T-helper 2 cell (primary cell): Measurements from ENCODE around the gene KCNS3.
"Not testable (repeated sequence)": the region's sequence is repeated elsewhere in the genome, so short reads cannot be mapped to it uniquely, and the experiment has no call there.

Source experiments
- DNase-seq, 5 experiments: peaks; one replicate each; pipeline versions ENCODE4 v3.0.0 to v3.0.0-alpha.2; 2012 to 2022

KCNS3 gene

DNA sequence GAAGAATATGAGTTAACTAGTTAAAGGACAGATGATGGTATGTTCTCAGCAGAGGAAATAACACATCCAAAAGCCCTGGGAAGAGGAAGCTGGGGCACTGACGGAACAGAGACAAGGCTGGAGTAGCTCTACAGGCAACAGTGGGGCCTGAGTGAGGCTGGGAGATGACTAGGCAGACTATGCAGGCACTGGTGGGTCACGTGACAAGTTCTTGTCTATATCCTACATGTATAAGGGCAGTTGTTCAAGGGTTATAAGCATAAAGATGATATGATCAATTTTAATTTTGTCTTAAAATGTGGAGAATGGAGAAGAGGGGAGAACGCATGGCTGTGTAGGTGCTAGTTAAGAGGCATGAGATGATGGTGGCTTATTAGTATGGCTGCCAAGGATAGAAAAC lies 68.6 kb downstream of the KCNS3 start:
- no peak for DNase-seq

DNA sequence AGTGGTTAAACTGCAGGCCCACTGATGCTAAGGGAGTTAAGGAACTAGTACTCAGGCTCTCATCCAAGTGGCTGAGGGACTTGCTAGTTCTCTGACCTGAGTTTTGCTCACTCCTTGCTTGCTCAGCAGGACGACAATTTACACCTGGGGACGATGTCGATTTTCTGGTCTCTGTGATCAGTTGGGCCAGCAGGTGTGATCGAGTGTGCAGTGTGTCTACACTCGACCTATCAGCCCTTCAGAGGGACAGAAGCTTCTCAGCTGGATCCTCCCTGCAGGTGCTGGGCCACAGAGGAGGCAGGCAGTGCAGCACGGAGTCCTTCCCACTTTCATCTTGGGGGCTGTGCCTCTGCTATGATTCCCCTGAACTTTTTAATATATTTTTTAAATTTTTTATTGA lies 71.5 kb downstream of the KCNS3 start:
- DNase-seq: no peak

DNA sequence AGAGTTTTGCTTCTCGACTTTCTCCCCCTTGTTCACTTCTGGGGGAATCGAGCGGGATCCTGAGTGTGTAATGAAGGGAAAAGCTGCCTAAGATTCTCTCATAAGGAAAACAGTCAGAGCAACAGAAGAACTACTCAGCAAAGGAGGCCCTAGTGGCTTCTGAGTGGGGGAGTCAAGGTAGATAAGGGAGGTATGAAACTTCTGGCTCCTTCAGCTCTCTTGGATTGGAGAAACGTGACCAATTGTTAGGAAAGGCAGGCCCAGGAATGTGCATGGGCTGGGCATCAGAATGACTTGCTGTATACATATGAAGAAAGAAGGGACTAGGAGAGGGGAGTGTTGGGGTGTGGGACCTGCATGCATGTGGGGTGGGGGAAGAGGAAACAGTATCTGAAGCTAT lies 73.1 kb downstream of the KCNS3 start:
- no peak for DNase-seq

DNA sequence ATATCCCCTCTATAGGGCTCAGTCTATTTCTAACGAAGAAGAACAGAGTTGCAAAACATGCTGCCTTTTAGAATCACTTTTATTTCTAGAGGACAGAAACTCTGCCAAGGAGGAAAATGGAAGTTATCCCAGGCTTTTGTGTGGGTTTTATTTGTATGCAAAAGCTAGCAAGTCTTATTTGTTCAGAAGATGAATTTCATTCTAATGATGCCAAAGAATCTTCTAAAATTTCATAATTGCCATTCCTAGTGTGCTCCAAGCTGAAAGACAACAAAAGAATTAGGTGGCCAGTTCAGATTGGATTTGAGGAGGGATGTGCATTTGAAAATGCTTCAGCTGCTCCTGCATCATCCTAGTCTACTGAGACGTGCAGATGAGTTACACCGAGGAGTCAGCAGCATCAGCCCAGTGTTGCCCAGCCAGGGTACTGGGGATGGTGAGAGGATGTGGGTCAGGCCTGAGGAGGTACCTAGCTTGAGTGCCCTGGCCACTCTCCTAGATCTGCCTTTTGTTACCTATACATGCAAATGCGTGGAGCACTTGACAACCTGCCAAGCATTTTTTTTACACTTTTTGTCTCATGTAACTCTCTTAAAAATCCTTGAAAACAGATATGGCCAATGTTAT lies 80.1 kb downstream of the KCNS3 start:
- no peak for DNase-seq

DNA sequence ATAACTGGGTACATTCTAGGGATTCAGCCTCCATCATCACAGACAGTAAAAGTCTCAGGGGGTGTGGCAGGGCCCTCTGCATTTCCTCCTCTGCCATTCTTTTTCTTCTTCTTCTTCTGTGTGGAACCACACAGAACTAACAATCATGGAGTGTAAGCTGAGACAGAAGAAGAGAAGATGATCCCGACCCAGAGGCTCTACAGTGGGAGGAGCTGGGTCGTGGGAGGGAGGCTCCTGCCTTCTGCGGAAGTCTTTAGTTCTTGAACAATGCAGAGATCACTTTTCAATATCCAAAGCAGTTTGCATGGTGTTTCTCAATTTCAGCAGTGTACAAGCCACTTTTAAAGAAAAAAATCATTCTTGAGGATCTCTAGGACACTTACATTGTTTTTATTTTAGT lies 80.9 kb downstream of the KCNS3 start:
- no peak for DNase-seq

DNA sequence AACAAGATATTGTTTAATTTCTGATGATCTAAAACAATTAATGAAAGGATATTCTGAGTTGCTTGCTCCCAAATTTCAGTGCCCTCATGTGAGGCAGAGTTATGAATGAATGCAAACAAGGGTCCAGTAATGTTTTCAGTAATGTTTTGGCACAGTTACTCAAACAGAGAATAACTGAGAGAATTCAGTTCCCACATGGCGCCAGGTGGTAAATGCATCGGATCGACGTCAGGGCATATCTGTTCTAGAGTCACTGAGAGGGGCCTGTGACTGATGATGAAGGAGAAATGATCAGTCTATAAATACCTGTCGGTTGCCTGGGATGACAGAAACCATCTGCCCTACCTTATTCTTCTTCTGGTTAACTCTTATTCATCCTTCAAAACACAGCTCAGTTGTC lies 81.4 kb downstream of the KCNS3 start:
- no peak for DNase-seq

DNA sequence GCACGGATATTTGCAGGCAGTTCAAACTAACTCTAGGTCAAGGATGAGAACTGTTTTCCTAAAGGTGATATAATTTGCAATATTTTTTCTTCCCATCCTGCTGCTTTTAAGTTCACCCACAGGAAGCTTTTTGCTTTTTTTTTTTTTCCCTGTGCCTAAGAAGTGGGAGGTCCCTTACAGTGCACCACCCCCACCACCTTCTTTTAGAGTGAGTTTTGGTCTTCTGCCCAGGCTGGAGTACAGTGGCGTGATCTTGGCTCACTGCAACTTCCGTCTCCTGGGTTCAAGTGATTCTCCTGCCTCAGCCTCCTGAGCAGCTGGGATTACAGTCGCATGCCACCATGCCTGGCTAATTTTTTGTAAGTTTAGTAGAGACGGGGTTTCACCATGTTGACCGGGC lies 82.5 kb downstream of the KCNS3 start:
- no peak for DNase-seq

DNA sequence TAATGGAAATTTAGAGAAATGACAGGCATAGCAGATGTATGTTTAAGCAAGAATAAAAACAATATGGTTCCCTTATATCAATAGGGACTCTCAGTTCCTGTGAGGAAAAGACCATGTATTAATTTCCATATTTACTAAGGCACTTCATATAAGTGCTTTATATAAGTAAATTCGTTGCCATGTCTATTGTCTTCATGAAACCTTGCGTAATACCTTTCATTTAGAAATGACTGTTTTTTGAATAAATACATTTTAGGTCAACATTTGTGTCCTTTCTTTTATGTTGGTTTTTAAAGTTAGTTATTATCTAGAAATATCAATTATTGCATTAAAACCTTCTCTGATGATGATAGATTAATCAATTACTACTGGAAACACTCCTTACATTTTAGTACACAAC lies 83.3 kb downstream of the KCNS3 start:
- DNase-seq: no peak

DNA sequence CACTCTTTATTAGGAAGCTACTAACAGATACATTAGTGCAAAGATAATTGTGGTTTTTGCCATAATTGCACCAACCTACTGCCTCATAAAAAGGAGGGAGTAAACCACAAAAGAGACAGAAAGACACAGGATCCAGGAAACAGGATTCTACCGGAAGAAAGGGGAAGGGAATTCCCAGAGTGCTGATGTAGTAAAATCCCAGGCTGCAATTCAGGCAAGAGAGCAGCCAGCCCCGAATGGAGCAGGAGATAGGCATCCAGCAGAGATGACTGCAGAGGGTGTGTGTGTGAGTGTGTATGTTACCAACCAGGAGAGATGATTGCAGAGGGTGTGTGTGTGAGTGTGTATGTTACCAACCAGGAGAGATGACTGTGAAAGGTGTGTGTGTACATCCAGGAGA lies 84.4 kb downstream of the KCNS3 start:
- DNase-seq: no peak

DNA sequence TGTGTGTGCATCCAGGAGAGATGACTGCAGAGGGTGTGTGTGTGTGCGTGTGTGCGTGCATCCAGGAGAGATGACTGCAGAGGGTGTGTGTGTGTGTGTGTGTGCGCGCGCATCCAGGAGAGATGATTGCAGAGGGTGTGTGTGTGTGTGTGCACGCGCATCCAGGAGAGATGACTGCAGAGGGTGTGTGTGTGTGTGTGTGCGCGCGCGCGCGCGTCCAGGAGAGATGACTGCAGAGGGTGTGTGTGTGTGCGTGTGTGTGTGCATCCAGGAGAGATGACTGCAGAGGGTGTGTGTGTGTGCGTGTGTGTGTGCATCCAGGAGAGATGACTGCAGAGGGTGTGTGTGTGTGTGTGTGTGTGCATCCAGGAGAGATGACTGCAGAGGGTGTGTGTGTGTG lies 85.1 kb downstream of the KCNS3 start:
- DNase-seq: not testable (repeated sequence)

DNA sequence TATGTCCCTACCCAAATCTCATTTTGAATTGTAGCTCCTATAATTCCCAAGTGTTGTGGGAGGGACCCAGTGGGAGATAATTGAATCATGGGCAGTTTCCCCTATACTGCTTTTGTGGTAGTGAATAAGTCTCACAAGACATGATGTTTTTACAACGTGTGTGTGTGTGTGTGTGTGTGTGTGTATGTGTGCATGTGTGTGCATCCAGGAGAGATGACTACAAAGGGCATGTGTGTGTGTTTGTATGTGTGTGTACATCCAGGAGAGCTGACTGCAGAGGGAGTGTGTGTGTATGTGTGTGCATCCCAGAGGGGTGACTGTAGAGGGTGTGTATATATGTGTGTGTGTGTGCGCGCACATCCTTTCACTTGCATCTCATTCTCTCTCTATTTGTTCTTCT lies 86.7 kb downstream of the KCNS3 start:
- DNase-seq: no peak

DNA sequence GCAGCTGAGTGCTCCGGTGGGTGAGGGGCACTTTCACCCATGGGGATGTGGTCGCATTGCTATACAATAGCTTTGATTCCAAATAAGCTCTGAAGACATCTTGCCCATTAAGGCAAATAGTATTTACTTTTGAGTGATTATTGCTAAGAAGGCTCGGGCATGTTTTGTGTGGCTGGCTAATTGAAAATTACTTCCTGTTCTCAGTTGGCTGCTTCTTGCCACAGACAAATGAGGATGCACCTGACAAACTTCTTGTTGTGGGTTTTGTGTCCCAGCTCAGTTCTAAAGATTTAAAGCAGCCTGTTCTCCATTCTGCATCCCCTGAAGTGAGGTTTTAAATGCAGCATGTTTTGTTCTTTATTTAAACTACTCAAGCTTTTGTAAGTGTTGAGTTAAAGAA lies 88.3 kb downstream of the KCNS3 start:
- DNase-seq: no peak

DNA sequence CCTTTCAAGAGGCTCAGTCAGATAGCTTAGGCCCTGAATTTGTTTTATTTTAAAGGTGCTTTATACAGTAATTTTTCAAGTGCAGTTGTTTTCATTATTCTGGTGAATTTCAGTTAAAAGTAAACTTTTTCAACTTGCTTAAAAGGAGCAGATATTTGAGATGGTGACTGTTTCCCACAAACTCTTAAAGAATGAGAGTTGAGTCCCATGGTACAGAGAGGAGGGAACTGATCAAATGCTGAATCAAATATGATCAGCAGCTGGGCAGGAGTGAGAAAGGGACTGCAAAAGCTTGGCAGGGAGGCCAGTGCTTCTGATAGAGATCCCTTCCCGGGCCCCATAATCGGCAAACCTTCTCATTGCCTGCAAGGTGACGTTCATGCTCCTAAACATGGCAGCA lies 91.2 kb downstream of the KCNS3 start:
- no peak for DNase-seq

DNA sequence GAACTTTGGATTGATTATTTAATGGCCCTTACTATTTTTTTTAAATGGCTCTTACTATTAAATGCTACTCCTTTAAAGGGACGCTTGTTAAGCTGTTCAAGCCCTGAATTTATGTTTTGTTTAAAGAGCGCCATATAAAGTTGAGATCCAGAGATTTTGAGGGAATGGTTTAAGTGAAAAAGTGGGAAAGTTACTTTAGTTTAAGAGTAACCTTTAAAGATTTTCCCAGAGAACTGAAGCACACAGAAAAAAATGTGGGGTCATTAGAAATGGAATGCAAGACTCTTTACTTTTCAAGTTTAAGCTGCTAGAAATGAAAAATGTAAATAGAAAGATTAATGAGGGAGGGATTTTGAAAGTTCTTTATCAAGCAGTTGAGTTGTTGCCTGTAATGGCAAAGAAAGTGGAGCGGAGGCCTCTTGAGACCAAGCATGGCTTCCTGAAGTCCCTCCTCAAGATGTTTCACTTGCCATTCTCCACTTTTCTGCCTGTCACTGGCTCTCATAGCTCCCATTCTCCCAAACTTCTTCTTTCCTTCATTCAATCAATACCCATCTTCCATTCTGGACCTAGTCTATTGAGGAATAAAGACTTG lies 93.2 kb downstream of the KCNS3 start:
- DNase-seq: no peak

DNA sequence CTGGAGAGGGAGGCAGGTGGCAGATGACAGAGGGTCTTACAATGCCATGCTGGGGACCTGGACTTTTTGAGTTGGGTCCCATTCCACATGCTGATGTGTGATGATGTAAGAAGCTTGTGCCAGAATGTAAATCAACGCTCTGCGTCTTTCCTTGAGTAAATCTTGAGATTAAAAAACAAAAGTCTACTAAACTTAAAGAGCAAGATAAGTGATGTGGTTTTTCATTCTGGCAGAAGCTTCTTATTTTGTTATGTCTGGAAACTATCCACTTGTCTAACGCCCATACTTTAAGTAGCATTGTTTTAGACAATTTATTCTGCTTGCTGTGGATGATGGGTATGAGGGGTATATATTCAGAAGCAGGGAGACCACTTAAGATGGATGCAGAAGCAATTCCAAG lies 94.5 kb downstream of the KCNS3 start:
- DNase-seq: no peak

DNA sequence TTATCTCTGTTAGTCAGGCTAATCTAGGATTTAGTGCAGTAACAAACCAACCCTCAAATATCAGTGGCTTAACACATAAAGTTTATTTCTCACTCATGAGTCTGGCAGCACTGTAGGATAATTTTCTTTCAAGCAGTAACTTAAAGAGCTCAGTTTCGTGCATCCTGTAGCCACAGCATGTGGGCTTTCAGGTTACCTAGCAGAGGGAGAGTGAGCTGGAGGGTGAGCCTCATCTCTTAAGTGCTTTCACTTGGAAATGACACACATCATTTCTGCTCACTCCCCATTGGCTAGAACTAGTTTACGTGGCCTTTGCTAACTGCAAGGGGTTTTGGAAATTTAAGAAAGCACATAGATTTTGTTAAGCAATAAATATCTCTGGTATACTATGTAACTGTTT lies 96.9 kb downstream of the KCNS3 start:
- DNase-seq: no peak

DNA sequence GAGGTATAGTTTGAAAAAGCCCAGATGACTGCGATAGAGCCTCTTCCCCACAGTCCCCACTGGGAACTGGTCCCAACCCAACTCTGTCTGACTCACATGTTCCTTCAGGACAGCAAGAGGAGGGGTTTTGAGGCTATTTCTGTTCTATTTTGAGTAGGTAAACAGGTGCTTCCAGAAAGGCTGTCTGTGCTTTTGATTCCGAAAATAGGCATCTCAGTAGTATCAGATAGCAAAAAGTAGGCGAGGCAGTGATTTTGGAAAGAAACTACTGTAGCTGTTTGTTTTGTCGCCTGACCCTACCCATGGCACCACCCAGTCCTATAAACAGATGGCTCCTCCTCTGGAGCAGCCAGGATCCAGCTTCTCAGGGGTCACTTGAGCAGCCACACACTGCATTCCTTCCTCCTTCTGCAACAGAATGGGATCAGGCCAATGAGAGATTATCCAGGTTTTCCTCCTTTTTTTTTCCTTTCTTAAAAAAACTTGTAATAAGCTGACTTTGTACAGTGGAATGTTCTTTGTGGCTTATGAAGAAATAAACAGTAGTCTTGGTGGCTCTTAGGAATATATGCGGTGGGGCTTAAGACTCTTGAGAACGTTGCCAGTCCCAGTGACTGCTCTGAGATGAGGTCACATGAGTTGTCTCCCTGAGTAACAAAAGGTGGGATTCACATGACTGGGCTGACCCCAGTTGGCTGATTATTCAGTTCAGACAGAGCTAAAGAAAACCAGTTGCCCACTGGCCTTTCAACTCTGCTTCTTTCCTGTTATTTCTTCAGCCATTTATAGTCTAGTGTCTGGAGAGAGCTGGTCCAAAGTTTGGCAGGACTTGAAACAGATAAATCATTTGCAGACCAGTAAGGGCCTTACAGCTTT lies 98.6 kb downstream of the KCNS3 start:
- DNase-seq: no peak

DNA sequence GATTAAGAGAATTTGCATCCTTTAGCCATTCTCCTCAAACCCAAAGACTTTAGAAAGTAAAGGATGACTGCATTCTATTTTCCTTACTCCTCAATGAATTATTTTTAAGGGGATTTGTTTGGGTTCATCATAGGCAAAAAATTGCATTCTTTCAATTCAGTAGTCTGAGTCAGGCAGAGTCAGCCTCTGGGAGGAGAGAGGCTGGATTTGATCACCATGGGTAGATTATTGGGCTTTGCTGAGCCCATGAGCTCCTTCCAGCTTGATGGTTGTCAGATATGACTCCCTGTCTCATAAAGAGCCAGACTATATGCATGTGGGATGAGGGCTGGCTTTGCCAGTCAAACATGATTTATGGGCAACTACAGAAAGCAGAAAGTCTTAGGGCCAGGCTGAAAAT lies 101.2 kb downstream of the KCNS3 start:
- DNase-seq: no peak

DNA sequence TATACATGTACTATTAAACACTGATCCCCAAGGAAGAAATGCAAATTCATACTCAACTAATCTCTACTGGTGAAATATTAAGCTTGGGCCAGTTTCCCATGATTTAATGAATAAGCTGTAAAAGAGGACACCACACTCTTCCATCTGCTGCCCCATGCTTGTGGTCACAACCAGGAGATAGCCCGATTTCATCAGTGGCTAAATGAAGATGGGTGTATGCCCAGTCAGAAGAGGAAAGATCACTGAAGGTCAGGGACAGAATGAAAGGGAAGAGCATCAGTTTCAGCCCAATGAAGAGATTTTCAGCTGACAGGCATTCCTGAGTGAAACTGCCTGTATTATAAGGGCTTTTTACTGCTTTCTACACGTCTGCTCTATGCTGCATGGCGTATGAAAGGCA lies 103.5 kb downstream of the KCNS3 start:
- DNase-seq: no peak
